ENCODE measurements around the gene CLEC12A.

DNA sequence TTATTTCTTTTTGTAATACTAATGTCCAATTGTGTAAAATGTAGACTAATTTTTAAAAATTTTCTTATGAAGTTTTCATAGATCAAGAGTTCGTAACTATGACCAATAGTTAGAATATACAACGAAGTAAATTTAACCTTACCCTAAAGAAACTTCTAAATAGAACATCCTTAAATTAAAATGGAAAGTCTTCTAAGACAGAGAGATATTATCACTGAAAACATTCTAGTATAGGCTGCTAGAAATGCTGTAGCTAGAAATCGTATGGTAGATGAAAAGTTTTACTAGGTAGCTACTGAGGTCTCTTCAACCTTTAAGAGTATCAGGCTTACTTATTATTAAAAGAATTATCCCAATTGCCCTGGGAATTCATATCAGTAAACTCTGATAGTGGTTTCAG is 40.0 kb upstream of the CLEC12A start:
- TF ChIP-seq, protein P1, sequence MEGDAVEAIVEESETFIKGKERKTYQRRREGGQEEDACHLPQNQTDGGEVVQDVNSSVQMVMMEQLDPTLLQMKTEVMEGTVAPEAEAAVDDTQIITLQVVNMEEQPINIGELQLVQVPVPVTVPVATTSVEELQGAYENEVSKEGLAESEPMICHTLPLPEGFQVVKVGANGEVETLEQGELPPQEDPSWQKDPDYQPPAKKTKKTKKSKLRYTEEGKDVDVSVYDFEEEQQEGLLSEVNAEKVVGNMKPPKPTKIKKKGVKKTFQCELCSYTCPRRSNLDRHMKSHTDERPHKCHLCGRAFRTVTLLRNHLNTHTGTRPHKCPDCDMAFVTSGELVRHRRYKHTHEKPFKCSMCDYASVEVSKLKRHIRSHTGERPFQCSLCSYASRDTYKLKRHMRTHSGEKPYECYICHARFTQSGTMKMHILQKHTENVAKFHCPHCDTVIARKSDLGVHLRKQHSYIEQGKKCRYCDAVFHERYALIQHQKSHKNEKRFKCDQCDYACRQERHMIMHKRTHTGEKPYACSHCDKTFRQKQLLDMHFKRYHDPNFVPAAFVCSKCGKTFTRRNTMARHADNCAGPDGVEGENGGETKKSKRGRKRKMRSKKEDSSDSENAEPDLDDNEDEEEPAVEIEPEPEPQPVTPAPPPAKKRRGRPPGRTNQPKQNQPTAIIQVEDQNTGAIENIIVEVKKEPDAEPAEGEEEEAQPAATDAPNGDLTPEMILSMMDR (IDR thresholded peaks at IDR 0.05 in 8 of 11, conservative IDR thresholded peaks at IDR 0.05 in 3 of 11) = no peak
- no peak for TF ChIP-seq POLR2A (IDR thresholded peaks at IDR 0.05)
